Psoas muscle (tissue), 8 donors: ENCODE results near the gene RALGAPA2. TPM values are rescaled to one million over a fixed set of nuclear protein-coding genes. Genes with fewer than 3 reads are reported as not detected.
A peak's percentile ranks its signal among the peaks of the same experiment; 100 is the strongest.

ENCODE experiments used
- ATAC-seq, 4 donors: fragments of 200-7000 bp; cut with Tn5 transposase; one replicate each; pipeline ENCODE4 v1.9.1; 2020; ENCODE audit warnings: moderate library complexity in 3 of 4, mild to moderate bottlenecking in 2 of 4
- DNase-seq, 2 donors: peaks; one replicate each; pipeline ENCODE4 v3.0.0-alpha.2; 2020
- H3K27ac ChIP-seq: fragments of 200-600 bp; one replicate; pipeline ENCODE4 v1.8.0; 2022
- H3K27me3 ChIP-seq, 3 donors: fragments of 200-600 bp in 1 of 3; one replicate each; pipeline versions ENCODE4 v1.6.1 to v1.8.0; 2013 to 2022; ENCODE audit warnings: low read length in 2 of 3, mild to moderate bottlenecking in 2 of 3, moderate library complexity in 1 of 3; ENCODE audit not compliant: insufficient read depth in 3 of 3
- H3K36me3 ChIP-seq, 2 donors: fragments of 200-600 bp in 1 of 2; one replicate each; pipeline versions ENCODE4 v1.6.1 to v1.8.0; 2013 to 2022; ENCODE audit warnings: low read depth in 1 of 2, mild to moderate bottlenecking in 1 of 2, moderate library complexity in 1 of 2; ENCODE audit not compliant: insufficient read depth in 1 of 2
- H3K4me1 ChIP-seq: fragments of 200-600 bp; one replicate; pipeline ENCODE4 v1.8.0; 2022
- H3K4me3 ChIP-seq: fragments of 200-600 bp; one replicate; pipeline ENCODE4 v1.8.0; 2022; ENCODE audit warnings: mild to moderate bottlenecking
- H3K9me3 ChIP-seq: fragments of 200-600 bp; one replicate; pipeline ENCODE4 v1.8.0; 2022
- WGBS, 3 donors: extraction: QIAGEN DNeasy Blood & Tissue Kit; methylation state at CpG; one replicate each; pipeline versions ENCODE4 v1.1.6 to v1.1.7; 2013; 5-methylcytosine and 5-hydroxymethylcytosine counted together
- intact Hi-C, 2 donors: fragments of 100-400 bp; cut with DNase I; formaldehyde crosslinking; loops; one replicate each; pipeline versions ENCODE4 v1.11.0 to v1.14.2; 2022
- polyA plus RNA-seq, 3 donors: library from polyadenylated mRNA; stranded (reverse); fragments of 200-250 nt; gene quantifications; one replicate each; pipeline ENCODE4 v1.2.3, GENCODE V29; 2013
- total RNA-seq, 4 donors: library from RNA; stranded (reverse); fragmentation: NEBNext Ultra II Directional in 2 of 4; extraction: Animal tissue kit (Norgen Biotek cat#: 25700) in 2 of 4; gene quantifications; one replicate each; pipeline versions ENCODE4 v1.2.1 to v1.2.4, GENCODE V29; 2021 to 2023
- TF ChIP-seq, protein P1 (sequence below): fragments of 200-600 bp; IDR thresholded peaks from one replicate; pipeline ENCODE4 v1.8.0; 2022; ENCODE audit warnings: antibody characterized with exemption
- donor health status: healthy with polysubstance abuse.
- donor health status: DM: no; HTN: no; CAD: no; lungs with moderate emphysema.
- donor health status: Bipolar disorder and iron deficiency.
- donor health status: healthy.
- donor health status: DM: yes; HTN: yes; CAD: no.
- donor health status: DM: no; HTN: no; CAD: no.
- donor health status: DM: no; HTN: no; CAD: no.
- donor health status: DM: yes; HTN: yes; CAD: no.

RALGAPA2 gene
- total and polyA plus RNA-seq, 7 donors, result 12.2 to 75.5 (median 51.1) TPM

GRCh38 chr20:20578838-20579237, 133.6 kb downstream of the RALGAPA2 start:
- DNase-seq (no peak), ATAC-seq (no peak)
- 57 to 77% (median 70%) methylated on average over 2 of the region's 2 CpGs for WGBS, 3 donors
- Histone ChIP-seq H3K27me3 (no peaks in the 10 kb centered on the region), H3K36me3 (peaks cover 18 to 99% of the 10 kb centered on the region in 2 donors), H3K4me3 (no peak overlapping the region), H3K27ac (no peak overlapping the region), H3K9me3 (no peaks in the 10 kb centered on the region), H3K4me1 (no peaks in the 10 kb centered on the region)
- TF ChIP-seq, protein P1, sequence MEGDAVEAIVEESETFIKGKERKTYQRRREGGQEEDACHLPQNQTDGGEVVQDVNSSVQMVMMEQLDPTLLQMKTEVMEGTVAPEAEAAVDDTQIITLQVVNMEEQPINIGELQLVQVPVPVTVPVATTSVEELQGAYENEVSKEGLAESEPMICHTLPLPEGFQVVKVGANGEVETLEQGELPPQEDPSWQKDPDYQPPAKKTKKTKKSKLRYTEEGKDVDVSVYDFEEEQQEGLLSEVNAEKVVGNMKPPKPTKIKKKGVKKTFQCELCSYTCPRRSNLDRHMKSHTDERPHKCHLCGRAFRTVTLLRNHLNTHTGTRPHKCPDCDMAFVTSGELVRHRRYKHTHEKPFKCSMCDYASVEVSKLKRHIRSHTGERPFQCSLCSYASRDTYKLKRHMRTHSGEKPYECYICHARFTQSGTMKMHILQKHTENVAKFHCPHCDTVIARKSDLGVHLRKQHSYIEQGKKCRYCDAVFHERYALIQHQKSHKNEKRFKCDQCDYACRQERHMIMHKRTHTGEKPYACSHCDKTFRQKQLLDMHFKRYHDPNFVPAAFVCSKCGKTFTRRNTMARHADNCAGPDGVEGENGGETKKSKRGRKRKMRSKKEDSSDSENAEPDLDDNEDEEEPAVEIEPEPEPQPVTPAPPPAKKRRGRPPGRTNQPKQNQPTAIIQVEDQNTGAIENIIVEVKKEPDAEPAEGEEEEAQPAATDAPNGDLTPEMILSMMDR, result no peak
- intact Hi-C loops, result loop anchor here in 1 of 2 donors (10.0 kb wide), 1 partner anchor 534 kb away; no protein-coding TSS in a partner anchor

DNA sequence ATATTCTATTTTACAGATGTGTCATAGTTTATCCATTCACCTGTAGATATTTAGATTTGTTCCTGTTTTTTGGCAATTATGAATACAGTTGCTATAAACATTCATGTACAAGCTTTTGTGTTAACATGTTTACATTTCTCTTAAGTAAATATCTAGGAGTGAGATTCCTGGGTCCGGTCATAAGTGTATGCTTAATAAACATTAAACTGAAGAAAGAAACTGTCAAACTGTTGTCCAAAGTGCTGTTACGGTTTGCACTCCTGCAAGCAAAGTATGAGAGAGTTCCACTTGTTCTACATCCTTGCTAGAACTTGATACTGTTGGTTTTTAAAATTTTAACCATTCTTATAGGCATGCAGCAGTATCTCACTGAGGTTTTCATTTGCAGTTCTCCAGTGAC, 138.6 kb downstream of the RALGAPA2 start:
- Histone ChIP-seq H3K36me3 (peaks cover 22 to 96% of the 10 kb centered on the region in 2 donors), H3K27me3 (no peaks in the 10 kb centered on the region), H3K27ac (no peak overlapping the region), H3K4me3 (no peak overlapping the region), H3K9me3 (no peaks in the 10 kb centered on the region), H3K4me1 (no peaks in the 10 kb centered on the region)
- TF ChIP-seq, protein P1, result no peak
- 91 to 98% (median 96%) methylated on average over 2 of the region's 2 CpGs for WGBS, 3 donors
- DNase-seq (no peak), ATAC-seq (no peak)
- intact Hi-C loops, result loop anchor here in 1 of 2 donors (10.0 kb wide), 1 partner anchor 529 kb away; no protein-coding TSS in a partner anchor

GRCh38 chr20:20571068-20571780, 141.2 kb downstream of the RALGAPA2 start:
- Histone ChIP-seq H3K27ac (no peak overlapping the region), H3K36me3 (peaks cover 17 to 92% of the 10 kb centered on the region in 2 donors), H3K27me3 (no peaks in the 10 kb centered on the region), H3K4me3 (no peak overlapping the region), H3K9me3 (no peaks in the 10 kb centered on the region), H3K4me1 (no peaks in the 10 kb centered on the region)
- ATAC-seq (peak in 2 of 4 donors; percentile 33 to 35), DNase-seq (no peak)
- WGBS, 3 donors, result 63 to 83% (median 75%) methylated on average over 6 of the region's 6 CpGs
- TF ChIP-seq, protein P1, result no peak
- intact Hi-C loops, result loop anchor here in 1 of 2 donors (10.0 kb wide), 1 partner anchor 526 kb away; no protein-coding TSS in a partner anchor

- ATAC-seq, result peak in 2 of 4 donors; percentile 41 to 56
- Histone ChIP-seq H3K36me3 (peaks cover 7 to 92% of the 10 kb centered on the region in 2 donors), H3K9me3 (no peaks in the 10 kb centered on the region), H3K27me3 (no peaks in the 10 kb centered on the region), H3K4me1 (no peaks in the 10 kb centered on the region), H3K4me3 (no peak overlapping the region), H3K27ac (no peak overlapping the region)
- intact Hi-C loops, result loop anchor here in 1 of 2 donors (10.0 kb wide), 1 partner anchor 204 kb away; the partner anchor contains the start of gene INSM1
- 34 to 49% (median 35%) methylated on average over 3 of the region's 3 CpGs for WGBS, 3 donors
- no peak for DNase-seq
- TF ChIP-seq, protein P1, result peak; percentile 61
Measured at GRCh38 chr20:20568604-20569205, 143.7 kb downstream of the RALGAPA2 start.
